GM21381 (cell line): ENCODE data around the gene KIAA1958.
"Not testable (repeated sequence)": the region's sequence is repeated elsewhere in the genome, so short reads cannot be mapped to it uniquely, and the experiment has no call there.

Experiments
- ATAC-seq: cut with Tn5 transposase; IDR thresholded peaks from one replicate; pipeline ENCODE4 v1.9.1; 2021; ENCODE audit warnings: mild to moderate bottlenecking, moderate library complexity; ENCODE audit not compliant: unreplicated experiment

KIAA1958 gene

DNA sequence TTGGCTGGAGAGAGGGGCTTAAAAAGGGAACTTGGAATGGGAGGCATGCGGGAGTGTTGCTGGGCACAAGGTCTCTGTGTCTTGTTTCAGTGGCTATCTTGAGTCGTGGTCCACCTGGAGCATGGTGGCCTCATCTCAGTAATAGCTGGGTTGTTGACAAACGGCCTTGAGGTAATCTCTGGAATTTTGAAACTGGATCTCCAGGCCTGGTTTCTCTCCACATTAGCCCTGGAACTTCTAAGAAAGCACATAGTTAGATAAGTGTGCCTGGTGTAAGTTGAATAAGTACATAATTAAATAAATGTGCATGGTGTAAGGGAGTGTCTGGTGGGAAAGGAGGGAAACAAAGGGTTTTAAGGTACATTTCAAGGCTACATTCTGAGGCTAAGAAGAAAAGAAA is 169.0 kb downstream of the KIAA1958 start:
- ATAC-seq = no peak

DNA sequence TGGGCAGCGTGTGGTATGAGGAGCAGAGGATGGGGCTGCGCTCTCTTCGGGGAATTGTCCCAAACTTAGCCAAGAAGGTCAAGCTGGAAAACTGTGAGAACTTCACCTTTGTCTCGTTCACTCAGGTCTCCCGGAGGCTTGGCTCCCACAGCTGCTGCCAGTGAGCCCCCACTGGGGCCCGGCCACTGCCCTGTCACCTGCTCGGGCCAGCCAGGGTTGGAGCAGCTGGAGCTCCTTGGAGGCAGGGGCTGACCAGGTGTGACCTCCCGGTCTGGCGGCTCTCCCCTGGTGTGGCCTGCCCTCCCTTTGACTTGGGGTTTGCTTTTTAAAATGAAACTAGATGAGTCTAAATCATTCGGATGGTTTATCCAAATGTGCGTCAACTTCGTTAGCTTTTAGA is 173.3 kb downstream of the KIAA1958 start:
- ATAC-seq = no peak

DNA sequence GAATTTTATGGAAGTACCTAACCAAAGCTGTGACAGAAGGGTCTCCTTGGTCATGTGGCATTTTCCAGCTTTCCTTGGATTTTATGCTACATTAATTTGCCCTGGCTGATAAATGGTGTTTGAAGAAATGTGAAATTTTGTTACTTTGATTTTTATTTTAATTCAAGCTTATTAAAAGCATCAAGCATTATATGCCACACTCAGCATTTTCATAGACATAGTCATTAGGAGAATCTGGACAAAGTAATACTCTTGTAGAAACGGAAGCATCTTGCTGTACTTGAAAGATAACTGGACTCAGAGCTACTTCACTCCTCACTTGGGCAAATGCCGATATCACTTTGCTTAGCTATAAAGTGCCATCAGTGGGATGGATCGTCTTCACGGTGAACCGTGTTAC is 177.1 kb downstream of the KIAA1958 start:
- ATAC-seq = no peak

DNA sequence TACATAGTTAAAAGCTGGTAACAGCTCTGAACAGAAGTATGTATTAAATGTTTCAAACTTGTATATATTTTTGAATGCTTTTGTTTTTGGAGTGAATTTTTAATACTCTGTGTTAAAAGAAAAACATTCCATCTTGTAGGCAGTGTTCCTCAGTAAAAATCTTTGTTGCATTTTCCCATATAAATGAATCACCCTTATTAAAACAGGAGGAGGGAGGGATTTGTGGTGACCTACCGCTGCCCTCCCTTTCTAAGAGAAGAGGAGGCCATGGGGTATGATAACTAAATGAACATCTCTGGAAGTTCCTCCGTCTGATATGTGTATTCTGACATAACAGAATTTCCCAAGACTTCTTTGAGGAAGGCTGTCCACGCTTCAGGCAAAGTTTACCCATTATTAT is 177.9 kb downstream of the KIAA1958 start:
- no peak for ATAC-seq

DNA sequence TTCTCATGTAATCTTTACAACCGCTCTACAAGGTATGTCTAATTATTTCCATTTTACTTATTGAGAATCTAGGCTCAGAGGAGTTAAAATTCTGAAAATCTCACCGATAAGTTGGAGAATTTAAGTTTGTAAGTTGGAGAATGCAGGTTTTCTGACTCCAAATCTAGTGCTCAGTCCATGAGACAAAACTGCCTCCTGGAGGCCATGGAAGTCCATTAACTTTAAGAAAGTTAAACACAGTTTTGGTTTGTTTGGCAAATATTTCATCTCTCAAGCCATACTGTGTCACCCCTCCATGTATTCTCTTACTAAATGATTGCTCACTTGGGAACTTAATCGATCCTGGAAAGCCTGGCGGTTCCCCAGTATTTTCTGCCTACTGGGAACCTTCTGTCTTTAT is 178.7 kb downstream of the KIAA1958 start:
- no peak for ATAC-seq

DNA sequence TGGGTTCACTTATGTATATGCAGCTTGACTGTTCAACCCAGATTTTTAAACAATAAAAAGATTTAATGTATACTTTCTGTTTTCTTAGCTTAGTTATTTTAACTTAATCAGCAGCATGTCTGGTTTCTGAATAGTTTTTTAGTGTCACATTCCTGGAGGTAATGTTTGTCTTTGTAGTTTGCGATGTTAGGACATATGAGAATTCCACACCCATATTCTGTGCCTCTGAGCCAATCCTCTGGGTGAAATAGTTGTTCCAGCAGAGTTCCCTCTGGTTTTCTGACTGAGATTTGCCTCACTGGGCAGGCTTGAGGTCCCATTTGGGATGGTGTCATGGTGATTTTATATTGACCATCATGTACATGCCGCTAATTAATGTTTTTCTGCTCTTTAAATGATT is 182.7 kb downstream of the KIAA1958 start:
- ATAC-seq = no peak

DNA sequence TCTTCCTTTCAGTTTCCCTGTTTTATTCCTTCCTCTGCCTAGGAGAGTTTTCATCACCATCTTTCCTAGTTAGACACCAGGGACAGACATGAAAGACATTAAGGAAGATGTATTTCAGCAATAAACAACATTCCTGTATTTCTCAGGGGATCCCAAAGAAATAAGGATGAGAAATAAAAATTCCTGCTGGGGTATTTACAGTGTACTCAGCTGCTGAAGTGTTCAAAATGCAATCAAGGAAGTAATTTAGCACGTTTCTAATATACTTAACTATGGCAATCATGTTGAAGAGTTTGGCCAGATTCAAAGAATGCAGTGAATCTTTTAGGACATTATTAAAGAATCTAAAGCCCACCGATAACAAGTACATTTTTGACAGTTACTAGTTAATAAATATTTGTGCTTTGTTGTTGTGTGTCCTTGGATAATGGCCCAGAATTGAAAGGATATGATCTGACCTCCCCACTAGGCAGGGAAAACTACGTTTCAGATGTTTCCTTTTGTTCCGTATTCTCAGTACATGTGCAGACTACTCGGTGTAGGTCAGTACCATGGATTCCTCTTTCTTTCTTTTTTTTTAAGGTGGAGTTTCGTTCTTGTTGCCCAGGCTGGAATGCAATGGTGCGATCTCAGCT is 184.5 kb downstream of the KIAA1958 start:
- no peak for ATAC-seq

DNA sequence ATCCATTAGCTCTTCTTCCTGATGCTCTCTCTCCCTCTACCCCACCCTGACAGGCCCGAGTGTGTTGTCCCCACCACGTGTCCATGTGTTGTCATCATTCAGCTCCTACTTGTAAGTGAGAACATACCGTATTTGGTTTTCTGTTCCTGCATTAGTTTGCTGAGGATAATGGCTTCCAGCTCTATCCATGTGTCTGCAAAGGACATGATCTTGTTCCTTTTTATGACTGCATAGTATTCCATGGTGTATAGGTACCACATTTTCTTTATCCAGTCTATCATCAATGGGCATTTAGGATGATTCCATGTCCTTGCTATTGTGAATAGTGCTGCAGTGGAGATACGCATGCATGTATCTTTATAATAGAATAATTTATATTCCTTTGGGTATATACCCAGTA is 186.6 kb downstream of the KIAA1958 start:
- ATAC-seq = not testable (repeated sequence)

DNA sequence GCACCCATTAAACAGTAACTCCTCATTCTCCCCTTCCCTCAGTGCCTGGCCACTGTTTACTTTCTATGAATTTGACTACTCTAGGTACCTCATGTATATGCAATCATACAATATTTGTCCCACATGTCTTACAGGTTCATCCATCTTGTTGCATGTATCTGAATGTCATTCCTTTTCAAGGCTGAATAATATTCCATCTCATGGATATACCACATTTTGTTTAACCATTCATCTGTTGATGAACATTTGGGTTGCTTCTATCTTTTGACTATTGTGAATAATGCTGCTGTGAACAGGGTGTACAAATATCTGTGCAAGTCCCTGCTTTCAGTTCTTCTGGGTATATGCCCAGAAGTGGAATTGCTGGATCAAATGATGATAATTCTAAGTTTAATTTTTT is 190.4 kb downstream of the KIAA1958 start:
- no peak for ATAC-seq

DNA sequence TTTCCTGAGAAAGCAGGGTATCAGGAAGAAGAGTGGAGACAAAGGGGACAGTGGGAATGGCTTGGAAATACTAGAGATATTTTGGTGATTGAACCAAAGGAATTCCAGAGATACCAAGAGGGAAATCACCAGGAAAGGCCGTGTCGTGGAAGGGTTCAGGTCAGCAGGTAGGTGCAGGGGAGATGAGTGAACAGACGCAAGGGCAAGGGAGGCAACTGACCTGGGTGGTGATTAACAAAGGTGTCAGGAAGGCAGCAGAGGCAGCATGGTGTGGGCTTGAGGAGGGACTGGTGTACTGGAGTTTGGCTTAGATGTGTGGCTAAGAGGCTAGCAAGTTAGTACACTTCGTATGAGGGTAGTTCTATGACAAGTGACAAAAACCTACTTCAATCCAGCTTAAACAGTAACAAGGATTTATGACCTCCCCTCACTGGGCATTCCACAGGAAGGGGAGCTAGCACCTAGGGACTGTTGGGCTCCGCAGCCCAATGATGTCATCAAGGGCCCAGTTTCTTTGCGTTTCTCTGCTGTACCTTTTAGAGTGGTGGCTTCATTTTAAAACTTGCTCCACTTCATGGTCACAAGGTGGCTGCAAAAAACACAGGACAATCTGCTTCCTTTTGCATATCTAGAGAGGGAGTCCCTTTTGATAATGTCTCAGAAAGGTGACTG is 194.2 kb downstream of the KIAA1958 start:
- no peak for ATAC-seq

DNA sequence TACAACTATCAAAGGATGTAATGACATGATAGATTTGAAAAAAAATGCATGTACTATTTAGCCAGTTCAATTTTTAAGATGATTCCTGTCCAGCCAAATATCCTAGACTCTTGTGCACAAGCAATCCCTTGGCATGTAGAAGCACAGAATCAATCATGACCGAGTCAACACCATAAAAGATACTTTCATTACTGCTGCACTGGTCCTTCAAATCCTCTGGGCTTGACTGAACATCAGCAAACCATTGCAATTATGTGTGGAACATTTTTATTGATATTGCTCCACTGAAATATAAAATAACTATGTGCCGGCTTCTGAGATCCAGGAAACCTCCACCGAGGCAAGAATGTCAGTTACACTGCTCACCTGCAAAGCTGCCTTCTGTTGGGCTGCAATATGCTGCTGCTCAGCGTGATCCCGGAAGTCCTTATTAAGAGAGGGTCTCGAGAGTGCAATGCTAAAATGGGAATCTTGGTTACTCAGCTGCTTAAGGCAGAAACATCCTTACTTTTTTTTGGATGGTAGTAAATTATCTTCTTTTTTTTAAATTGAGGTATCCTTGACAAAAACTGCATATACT is 202.6 kb downstream of the KIAA1958 start:
- no peak for ATAC-seq

DNA sequence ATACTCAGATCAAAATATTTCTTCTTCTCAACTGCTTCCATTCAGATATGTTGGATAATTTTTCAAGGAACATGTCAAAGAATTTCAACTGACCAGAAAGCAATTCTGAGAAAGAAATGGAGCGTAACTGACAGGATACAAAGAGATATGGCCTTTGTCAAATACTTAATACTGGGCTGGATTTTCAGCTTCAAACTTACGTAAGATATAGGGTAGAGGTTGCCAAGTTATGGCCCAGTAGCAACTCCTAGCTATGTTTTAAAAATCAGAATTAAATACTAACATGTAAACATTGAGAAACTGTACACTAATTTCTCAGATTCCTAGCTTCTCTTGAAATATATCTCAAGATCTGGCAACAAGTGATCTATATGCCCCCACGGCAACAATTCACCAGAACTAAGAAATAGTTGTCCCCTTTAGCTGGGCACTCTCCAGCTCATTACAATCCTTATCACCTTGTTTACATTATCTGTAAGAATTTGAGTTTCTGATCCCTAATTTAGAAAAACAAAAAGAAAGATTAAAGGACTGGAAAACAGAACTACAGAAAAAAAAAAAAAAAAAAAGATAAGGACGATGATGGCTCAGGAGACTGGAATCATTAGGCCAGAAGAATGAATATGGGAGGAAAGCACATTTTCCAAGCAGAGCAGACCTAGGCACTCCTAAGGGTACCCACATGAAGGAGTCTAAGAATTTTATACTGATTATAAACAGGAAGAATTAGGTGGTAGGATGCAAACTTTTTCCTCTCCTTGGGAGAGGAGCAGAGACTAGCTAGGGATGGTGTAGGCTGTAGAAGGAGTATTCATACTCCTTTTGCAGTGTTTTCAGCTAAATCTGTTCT is 208.3 kb downstream of the KIAA1958 start:
- no peak for ATAC-seq

DNA sequence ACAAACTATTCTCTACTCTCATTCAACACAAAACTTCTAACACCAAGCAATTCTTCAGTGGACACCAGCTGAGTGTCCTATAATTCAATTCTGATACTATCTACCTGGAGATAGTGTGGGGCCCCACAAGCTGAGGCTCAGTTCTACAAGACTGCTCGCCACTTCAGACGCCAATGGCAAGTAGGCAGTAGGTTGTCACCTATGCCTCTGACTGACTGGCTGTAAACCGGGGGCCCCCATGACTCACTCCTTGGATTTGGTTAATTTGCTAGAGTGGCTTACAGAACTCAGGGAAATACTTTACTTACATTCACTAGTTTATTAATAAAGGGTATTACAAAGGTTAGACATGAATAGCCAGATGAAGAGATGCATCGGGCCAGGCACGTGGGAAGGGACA is 209.8 kb downstream of the KIAA1958 start:
- ATAC-seq = no peak

DNA sequence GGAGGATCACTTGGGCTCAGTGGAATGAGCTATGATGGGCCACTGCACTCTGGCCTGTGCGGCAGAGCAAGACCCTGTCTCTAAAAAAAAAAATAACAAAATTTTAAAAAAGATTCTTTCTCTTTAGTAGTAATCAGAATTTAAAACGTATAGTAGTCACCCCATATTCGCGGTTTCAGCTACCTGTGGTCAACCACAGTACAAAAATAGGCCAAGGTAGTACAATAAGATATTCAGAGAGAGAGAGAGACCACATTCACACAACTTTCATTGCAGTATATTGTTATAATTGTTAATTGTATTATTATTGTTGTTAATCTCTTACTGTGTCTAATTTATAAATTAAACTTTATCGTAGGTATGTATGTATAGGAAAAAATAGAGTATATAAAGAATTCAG is 212.6 kb downstream of the KIAA1958 start:
- peak; percentile 91 for ATAC-seq

DNA sequence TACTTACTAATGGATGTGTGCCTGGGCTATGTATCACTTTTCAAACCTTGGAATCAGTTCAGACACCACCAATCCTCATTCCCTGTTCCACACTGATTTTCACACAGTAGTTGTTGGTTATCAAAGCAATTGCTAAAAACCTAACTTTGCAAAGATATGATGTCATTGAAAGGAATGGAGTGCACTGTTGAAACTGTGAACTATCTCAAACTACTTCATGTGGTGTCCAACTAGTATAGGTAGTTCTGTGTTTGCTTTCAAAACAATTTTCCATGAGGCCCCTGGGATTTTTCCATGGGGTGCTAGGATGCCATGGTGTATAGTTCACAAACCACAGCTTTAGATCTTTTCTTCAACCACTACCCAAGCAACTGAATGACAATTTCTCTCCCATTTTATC is 213.5 kb downstream of the KIAA1958 start:
- ATAC-seq = no peak

DNA sequence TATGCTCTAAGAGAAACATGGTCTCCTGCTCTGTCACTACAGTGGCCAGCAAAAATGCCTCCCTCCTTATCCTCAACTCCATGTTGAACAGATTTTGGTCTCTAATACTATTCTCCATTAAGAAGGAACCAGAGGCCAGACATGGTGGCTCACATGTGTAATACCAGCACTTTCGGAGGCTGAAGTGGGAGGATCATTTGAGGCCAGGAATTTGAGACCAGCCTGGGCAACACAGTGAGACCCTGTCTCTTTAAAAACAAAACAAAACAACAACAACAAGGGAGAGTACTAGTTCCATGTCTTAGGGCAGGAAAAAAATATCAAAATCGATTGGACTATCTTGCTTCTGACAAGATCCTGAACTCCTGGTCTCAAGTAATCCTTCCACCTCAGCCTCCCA is 216.7 kb downstream of the KIAA1958 start:
- ATAC-seq = no peak

DNA sequence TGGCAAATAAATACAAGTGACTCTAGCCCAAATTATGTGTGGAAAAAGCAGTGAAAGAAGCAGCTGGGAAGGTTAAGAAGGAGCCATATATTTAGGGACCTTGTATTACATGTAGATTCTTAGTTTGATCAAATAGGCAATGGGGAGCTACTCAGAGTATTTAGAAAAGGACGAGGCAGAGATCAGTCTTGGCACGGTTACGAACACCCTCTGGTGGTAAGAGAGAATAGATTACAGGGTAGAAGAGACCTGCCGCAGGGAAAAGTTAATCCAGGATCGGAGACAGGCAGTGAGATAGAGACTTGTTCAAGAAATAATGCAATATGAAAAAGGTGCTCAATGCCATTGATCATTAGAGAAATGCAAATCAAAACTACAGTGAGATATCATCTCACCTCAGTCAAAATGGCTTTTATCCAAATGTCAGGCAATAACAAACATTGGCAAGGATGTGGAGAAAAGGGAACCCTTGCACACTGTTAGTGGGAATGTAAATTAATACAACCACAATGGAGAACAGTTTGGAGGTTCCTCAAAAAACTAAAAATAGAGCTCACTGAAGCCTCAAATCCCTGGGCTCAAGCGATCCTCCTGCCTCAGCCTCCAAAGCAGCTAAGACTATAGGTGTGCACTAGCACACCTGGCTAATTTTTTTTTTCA is 219.3 kb downstream of the KIAA1958 start:
- no peak for ATAC-seq

DNA sequence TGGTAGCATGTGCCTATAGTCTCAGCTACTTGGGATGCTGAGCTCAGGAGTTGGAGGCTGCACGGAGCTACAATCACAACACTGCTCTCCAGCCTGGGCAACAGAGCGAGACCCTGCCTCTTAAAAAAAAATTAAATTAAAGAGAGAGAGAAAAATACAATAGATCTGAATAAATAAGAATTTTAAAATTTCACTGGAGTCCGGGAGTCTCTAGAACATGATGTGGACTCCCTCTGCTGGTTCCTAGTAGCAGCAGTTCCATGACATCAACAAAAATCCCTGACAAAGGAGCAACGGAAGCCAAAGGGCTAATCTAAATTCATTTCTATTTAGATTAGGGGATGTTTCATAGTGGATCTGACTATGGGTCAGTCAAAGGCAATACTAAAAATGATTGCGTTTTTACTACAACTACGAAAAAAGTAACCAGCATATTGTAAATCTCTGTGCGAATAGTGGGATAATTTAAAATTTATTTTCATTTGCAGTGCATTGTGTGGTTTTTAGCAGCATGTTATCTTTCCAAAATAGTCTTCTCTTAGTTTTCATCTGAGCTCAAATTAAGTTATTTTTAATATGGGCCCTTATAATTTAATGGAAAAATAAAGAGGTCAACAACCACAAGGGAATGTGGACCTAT is 224.5 kb downstream of the KIAA1958 start:
- no peak for ATAC-seq

DNA sequence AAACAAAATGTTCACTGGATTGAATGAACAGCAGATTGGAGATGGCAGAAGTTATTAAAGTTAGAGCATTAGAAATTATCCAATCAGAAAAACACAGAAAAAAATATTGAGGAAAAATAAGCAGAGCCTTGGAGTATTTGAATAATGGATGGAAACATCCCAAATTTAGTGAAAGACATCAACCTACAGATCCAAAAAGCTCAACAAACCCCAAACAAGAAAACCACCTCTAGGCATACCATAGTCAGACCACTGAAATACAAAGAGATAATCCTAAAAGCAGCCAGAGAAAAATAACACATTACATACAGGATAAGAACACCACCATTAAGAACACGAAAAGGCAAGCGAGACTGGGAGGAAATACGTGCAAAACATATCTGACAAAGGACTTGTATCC is 226.1 kb downstream of the KIAA1958 start:
- ATAC-seq = no peak

DNA sequence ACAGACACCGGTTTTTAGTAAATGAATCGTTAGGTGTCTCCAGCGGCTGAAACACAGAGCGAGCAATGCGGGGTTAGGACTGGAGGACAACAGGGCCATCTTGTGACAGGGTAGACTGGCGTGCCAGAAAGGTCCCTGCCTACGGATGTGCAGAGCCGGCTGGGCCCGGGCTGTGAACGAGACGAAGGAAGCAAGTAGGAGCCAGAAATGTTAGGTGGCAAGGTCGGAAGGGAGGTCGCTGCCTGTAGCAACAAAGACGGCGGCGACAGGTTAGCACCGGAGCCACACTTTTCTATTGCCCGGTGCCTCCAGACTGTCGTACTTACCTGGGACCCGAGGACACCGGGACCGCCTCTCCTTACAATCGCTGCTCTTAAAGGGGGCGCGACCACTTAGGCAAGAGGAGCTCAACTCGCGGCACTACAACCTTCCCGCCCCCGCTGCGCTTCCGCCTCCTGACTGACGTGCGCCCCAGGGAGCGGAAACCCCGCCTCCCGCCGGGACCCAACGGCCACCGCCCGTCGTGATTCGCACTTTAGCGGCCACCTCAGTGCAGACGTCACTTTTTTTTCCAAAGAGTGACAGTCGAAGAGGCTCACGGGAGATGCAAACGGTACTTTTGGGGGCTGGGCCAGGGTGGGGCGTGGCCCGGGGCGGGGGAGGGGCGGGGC is 231.2 kb downstream of the KIAA1958 start, which contains the start of gene INIP:
Gene INIP, minus strand, starts transcription at position 457 of the 671 bp plus-strand sequence. CDS start 1,632 bp downstream, outside the sequence.
- ATAC-seq = peak; percentile 96
